GM12873 (cell line): Measurements from ENCODE around the gene LIMS2.

Source experiments
- CTCF ChIP-seq: IDR thresholded peaks from 2 replicates; pipeline ENCODE4 v1.5.1; 2012; ENCODE audit warnings: low read depth, mild to moderate bottlenecking, moderate library complexity, low read length, control low read depth; ENCODE audit not compliant: insufficient read depth; ENCODE audit errors: missing control alignments

Gene LIMS2

GRCh38 chr2:127636248-127637235 is 38.8 kb downstream of the LIMS2 start:
- no peak for TF ChIP-seq CTCF

DNA sequence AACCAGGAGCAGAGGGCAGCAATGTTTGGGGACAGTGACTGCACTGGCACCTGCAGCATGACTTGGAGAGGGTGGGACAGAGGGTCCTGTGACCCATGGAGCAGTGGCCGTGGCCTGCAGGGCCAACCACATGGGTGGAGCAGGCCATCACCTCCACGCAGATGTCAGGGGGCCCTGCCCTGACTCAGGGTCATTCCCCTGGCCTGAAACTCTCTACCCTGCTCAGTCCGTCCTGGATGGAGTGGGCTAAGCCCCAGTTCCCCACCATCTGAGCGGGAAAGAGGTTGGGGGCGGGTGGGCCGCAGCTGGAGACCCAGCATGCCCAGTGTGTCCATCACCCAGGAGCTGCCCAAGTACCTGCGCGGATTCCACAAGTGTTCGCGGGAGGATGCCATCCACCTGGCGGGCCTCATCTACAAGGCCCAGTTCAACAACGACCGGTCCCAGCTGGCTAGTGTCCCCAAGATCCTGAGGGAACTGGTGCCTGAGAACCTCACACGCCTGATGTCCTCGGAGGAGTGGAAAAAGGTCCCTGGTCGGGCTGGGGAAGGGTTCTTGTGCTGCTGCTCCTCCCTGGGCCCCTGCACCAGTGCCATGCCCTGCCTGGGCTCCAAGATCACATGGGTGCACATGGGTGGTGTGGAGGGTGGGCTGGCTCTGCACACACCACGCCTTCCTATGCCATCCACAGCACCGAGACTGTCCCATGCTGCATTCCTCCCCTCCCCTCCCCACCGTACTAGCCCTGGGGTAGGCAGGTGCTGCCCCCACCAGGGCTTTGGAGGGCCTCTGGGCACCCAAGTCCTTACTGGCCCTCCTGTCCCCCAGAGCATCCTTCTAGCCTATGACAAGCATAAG is 39.7 kb downstream of the LIMS2 start:
- TF ChIP-seq CTCF = no peak

- TF ChIP-seq CTCF = no peak
Measured at GRCh38 chr2:127634626-127635379, 40.5 kb downstream of the LIMS2 start.

DNA sequence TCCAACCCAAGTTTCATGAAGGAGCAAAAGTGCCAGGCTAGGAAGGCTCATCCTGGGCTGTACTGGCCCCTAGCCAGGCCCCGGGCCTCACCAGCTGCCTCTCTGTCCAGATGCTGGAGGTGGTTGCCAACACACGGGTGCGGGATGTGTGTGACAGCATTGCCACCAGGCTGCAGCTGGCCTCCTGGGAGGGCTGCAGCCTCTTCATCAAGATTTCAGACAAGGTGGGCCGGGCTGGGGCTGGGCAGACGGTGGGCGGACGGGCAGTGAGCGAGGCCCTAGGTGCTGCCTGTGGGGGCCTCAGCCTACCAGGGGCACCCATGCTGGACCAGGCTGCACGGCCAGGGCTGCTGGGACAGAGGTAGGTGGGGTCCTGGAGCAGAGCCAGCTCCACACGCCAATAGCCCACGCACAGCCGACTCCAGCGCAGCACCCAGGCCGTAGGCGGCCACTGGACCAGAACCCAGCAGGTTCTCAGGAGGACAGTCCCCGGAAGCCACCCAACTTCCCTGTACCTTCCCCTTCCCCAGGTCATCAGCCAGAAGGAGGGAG is 41.2 kb downstream of the LIMS2 start:
- no peak for TF ChIP-seq CTCF

DNA sequence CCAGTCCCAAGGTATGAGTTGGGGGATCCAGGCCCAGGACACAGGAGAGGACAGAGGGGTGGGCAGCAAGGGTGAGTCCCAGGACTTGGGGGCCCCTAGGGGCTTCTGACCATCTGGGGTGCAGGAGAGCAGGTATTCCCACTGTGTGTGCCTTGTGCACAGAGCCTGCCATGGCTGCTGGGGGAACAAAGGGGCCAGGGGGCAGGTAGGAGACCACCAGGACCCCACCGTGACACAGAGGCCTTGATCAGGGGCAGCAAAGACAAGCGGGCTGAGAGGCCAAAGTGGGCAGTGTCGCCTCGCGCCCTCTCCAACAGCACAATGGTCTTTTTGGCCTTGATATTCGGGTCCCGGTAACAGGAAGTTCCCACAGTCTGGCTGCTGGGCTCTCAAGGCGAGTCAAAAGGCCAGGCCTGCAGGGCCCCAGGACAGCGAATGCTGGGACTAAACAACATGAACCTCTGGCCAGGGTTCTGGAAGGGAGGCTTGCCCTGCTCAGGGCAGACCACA is 41.7 kb downstream of the LIMS2 start:
- TF ChIP-seq CTCF = no peak

- TF ChIP-seq CTCF = no peak
Measured at GRCh38 chr2:127632592-127633489, 42.5 kb downstream of the LIMS2 start.
